Measurements from ENCODE around the gene CDHR2. TPM values are rescaled to one million over a fixed set of nuclear protein-coding genes. Genes with fewer than 3 reads are reported as not detected.

Gene CDHR2
- total RNA-seq, 1 donor from 2014 or later: 1.7 TPM

DNA sequence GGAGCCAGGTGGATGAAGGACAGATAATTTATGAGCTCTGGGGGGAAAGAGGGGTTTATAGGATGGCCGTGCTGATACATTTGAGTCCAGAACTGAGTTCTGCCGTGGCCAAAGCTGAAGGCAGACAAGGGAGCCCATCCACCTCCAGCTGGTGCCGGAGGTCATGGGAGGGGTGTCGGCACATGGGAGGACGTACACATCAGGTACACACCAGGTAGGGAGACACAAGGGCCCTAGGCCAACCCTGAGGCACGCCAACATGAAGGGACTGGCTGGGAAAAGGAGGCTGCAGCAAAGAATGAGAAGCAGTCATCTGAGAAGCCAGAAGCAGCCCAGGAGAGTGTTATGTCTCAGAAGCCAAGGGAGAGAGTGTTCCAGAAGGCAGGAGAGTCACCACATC is 62.9 kb downstream of the CDHR2 start:
- intact Hi-C loops (cut with micrococcal nuclease): no loop called here

DNA sequence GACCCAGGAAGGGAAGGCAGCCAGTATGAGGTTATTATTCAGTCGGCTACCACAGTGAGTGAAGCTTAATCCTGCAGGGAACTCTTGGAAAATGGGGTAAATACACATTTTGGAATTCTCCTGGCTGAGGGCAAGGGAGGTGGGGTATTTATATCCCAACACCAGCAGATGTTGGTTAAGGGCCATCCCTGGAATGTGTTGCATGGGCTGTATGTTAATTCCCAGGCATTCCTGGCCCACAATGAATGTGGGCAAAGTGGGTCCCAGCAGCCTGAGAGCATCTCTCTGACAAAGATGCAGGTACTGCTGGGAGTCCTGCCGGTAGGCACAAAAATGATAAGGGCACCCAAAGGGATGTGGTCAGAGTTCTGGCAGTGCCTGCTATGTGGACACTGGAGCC is 63.7 kb downstream of the CDHR2 start:
- intact Hi-C loops (cut with micrococcal nuclease): no loop called here

DNA sequence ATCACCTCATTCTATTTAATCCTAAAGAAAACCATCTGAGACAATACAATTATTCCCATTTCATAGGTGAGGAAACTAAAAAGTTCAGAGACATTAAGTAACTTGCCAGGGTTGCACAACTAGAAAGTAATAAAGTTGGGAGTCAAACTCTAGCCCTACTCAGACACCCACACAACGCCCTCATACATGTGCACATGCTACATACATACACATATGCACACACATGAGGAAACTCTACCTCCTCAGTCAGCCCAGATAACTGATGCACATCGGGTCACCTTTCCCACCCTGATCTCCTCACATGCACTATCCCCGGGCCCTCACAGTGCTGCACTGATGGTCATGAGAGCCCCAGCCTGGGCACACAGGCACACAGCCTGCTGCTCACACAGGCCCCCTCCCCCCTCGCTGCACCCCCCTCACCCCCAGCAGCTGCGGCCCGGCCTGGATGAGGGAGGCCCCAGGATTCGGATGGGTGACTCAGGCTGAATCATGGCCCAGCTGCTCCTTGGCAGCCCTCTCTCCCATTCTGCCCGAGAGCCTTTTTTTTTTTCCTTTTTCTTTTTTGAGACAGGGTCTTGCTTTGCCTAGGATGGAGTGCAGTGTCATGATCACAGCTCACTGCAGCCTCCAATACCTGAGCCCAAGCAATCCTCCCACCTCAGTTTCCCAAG is 65.8 kb downstream of the CDHR2 start:
- intact Hi-C loops (cut with micrococcal nuclease): no loop called here

DNA sequence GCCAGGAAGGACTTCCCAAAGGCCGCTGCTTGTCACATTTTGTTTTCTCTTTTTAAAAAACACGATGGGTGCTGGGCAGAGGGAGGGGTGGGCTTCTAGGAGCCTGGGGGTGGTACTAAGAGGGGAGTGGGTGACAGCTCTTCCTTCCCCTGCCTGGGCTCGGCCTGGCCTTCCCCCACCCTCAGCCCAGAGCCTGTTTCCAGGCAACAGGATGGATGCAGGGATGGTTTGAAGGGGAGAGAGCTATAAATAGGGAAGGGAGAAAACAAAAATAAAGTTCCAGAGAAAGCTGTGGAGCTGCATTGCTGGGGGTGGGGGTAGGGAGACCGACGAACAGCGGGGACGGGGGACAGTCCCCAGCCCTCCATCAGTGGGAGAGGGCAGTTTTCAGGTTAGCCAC is 67.4 kb downstream of the CDHR2 start:
- intact Hi-C loops (cut with micrococcal nuclease): no loop called here

DNA sequence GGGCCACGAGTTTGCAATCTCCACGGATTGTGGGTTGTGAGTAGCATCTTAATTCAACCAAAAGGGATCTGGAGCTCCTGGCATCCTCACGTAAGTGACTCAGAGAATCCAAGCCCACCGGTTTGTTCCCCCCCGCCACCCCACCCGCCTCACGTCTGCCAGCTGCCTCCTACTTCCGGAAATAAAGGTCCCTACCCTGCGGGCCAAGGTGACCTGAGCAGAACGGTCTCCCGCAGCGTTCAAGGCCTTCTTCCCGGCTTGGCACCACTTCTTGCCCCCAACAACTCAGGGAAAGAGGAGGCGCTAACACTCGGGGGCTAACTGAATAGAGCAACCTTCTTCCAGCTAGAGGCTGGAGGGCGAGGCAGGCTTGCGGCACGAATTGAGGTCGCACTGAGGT is 69.6 kb downstream of the CDHR2 start:
- intact Hi-C loops (cut with micrococcal nuclease): loop anchor here (1.0 kb wide), 4 partner anchors 7 to 44 kb away; partner anchors contain the start of genes EIF4E1B, SNCB and TSPAN17

DNA sequence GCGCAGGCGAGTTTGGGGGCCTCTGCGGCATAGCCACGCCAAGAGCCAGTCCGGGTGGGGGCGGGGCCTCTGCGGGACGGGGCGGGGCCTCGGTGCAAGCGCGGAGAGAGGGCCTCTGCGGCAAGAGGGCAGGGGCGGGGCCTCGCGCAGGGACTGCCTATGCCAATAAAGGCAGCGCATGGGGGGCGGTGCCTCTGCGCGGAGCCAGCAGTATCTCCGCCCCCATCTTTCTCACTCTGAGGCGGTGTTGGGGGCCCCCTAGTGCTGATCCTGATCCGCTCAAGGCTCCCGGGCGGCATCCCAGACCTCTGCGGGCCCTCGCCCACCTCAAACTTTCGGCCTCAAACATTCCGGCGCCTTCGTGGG is 70.0 kb downstream of the CDHR2 start:
- intact Hi-C loops (cut with micrococcal nuclease): loop anchor here (1.0 kb wide), 4 partner anchors 8 to 45 kb away; partner anchors contain the start of genes EIF4E1B, SNCB and TSPAN17

DNA sequence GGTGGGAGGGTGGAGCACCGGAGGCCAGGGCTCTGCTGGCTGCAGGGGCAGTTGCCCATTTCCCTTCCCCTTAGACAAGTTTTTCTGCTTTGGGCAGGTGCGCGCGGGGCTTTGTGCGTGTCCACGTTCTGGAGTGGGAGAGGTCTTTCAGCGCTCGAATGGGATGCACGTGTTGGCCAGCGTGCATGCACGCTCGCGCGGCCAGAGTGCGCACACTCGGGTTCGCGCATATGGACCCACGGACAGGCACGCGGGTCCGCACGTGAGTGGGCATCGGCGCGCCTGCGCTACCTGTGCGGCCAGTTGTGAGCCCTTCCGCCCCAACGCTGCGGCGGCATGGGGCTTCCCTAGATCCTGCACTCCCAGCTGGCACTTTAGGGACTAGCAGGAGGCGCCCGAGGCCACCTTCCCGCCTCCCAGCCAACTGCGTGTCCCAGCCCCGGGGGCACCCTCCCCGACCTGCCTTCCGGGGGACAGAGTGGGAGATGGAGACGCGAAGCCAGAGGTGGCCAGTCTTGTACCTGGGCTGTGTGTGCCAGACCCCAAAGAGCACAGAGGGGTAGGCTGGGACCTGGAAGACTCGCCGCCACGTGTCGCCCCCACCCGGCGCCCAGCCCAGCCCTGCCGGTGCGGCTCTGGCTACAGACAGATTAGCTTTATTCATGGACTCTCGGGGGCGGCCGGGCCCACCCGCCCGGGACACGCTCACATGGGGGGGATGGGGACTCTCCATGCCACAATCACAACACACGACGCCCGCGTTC is 70.6 kb downstream of the CDHR2 start:
- intact Hi-C loops (cut with micrococcal nuclease): loop anchor here (1.0 kb wide), 4 partner anchors 8 to 45 kb away; partner anchors contain the start of genes EIF4E1B, SNCB and TSPAN17

DNA sequence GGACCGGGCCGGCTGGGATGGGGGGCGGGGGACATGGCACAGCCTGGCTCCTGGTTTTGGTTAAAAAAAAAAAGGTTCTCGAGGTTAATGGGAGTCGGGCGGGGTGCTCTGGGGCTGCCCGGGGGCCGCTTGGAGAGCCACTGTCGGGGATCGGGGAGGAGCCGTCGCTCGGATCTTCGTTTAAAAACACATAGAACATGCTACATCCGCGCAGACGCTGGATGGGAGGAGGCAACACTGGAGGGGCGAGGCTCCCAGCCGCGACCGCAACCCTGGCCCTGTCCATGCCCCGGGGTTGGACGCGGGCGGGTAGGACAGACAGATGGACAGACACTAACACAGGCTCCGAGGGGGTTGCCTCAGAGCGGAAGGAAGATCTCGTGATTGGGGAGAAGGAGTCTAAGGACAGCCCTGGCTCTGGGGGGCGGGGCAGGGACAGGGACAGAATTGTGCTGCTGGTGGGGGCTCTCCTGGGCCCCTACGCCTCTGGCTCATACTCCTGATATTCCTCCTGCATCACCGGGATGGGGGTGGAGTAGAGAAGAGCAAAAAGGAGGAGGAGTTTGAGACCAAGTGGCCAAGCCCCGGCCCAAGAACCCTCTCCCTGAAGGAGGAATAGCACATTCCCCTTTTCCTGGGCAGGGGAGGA is 71.3 kb downstream of the CDHR2 start:
- intact Hi-C loops (cut with micrococcal nuclease): no loop called here

DNA sequence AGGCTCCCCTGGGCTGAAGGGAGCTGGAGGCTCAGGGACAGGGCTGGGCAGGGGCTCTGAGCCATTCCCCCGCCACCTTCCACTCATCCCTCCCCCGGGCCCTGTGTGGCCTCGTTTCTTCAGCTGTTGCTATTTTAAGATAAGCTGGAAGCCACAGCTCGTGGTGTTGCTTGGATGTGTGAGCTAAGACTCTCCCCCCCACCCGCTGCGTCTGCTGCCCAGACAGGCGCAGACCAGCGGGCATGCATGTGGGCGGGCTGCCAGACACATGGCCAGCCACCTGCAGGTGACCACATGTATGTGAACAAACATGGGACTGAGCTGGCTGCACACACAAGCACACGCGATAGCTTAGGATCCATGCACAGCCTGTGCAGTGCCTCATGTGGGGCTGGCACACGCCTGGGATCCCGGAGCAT is 72.5 kb downstream of the CDHR2 start:
- intact Hi-C loops (cut with micrococcal nuclease): no loop called here

DNA sequence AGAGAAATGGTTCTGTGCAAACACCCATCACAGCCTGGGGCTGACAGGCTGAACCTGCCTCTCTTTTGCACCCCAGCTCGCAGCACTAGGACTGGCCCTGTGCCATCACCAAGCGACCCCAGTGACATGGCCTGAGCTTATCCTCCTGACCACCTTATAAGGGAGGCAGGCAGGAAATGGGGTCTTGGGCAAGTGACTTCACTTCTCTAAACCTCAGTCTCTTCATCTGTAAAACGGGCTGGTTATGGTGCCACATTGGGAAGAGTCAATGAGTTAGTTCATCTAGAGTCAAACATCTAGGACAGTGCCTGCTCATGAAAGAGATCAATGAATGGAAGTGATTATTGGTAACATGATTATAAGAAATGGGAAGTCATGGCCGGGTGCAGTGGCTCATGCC is 75.0 kb downstream of the CDHR2 start:
- intact Hi-C loops (cut with micrococcal nuclease): no loop called here

DNA sequence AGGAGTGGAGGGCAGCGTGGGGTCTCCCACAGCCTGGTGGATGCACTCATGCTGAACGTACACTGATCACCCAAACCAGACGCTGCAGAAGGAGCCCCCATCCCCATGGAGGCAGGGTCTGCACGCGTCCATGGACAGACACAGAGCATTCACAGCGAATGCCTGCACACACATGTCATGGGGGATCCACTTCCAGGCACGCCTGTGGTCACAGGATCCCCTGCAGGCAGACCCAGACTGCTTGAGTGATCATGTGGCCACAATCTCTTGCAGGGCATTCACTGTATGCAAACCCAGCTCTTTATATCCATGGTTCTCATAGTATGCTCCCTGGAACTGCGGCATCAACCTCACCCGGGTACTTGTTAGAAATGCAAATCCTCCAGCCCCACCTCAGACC is 75.8 kb downstream of the CDHR2 start:
- intact Hi-C loops (cut with micrococcal nuclease): no loop called here

DNA sequence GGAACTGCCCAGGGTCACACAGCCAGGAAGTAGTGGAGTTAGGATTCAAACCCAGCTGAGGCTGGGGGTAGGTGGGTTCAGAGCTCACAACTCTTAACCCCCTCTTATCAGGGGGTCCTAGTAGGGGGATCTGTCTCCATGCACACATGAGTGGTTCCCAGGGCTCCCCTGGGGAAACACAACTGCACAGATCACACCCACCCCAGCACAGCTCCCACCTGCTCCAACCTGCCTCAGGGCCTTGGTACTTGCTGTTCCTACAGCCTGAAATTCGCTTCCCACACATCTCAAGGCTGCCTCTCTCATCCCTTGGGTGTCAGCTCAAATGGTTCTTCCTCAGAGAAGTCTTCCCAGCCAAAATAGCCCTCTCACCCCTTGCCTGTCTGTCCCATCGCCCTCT is 76.4 kb downstream of the CDHR2 start:
- intact Hi-C loops (cut with micrococcal nuclease): no loop called here

DNA sequence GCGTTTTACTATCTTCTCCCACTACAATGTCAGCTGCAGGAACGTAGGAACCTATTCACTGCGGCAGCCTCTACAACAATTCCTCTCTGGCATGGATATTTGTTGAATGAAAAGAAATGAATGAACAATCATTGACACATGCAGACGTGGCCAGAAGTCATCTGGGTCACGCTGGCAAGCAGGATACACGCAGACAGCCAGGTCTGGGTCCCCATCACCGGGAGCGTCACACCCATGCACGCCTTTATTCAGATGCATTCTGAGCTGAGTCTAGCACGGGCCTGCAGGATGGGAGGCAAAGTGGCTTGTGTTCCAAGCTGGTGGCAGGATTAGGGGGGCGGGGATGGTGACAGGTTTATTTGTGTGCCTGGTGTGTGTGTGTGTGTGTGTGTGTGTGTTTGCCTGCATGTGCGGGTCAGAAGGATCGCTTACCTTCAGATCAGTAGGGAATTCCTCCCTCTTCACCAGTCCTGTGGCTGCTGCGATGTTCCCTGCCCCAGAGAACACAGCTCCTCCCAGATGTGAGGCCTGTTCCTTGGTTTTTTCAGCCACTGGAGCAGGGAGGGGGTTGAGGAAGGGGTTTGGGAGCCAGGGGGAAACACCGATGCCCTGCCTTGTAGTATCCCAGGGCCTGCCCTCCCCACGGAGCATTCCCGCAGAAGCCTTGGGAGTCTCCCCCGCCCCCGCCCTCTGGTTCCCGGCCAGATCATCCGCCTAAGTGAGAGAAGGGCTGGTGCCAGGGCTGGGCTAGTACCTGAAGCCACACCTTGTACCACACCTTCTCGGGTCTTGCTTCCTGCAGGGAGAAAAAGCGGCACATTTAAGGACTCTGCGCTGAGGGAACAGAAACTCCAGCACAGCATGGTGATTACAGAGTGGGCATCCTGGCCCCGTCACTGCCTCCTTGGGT is 77.1 kb downstream of the CDHR2 start:
- intact Hi-C loops (cut with micrococcal nuclease): no loop called here

DNA sequence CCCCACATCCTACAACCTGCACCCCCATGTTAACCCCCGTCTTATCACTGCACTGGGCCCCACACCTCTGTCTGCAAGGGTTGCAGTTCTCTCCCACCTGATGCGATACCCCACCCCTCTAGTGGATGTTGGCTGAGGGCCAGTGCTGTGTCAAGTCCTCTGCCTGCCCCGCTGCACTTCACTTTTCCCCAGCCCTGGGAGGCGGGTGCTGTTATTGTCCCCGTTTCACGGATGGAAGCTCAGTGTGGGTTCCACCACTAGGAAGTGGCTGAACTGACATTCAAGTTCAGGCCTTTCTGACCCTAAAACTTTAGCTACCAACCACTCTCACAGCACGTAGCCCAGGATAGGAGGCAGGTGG is 77.7 kb downstream of the CDHR2 start:
- intact Hi-C loops (cut with micrococcal nuclease): no loop called here

DNA sequence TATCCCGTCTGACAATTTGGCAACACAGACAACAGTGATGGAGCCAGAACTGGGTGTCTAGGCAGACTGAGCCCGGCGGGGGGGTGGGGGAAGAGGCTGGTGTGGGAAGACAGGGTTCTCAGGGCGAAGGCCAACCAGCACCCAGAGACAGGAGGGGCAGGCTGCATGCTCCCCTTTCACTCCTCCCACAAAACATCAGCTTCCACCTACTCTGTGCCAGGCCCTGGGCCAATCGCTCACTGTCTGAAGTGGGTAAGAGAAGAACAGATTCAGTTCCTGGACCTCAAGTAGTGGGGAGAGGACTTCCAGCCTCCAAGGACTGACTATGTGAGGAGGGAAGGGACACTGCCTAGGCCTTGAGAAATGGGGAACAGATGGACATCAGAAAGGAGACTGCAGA is 78.4 kb downstream of the CDHR2 start:
- intact Hi-C loops (cut with micrococcal nuclease): no loop called here

DNA sequence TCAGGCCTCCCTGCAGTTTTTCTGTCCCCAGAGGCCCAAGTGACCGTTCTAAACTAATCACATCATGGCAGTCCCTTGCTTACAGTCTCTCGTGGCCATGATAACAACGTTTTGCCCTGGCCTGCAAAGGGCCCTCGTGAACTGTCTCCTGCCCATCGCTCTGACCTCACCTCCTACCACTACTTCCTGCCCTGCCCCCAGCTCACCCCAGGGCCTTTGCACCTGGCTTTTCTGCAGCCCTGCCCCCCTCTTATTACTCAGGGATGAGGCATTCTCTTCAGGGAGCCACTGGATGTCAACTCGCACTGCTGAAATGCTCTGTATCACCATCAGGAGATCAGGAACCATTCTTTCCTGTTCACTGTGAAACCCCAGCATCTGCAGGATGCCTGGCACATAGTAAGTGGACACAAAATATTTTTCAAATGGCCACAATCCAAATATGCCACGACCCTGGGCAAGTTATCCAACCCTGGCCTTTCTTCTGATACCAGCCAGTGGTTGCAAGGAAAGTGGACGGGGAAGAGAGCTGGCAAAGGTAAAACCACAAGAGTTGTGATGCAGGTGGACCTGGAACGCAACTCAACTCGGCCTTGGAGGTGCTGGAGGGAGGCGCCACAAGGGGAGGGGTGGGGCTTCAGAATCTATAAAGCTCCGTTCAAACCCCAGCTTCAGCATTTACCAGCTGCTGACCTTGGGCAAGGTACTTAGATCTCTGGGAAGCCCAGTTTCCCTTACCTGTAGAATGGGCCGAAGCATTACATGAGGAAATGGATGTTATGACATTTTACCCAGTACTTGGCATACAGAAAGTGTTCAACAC is 79.5 kb downstream of the CDHR2 start:
- intact Hi-C loops (cut with micrococcal nuclease): no loop called here

DNA sequence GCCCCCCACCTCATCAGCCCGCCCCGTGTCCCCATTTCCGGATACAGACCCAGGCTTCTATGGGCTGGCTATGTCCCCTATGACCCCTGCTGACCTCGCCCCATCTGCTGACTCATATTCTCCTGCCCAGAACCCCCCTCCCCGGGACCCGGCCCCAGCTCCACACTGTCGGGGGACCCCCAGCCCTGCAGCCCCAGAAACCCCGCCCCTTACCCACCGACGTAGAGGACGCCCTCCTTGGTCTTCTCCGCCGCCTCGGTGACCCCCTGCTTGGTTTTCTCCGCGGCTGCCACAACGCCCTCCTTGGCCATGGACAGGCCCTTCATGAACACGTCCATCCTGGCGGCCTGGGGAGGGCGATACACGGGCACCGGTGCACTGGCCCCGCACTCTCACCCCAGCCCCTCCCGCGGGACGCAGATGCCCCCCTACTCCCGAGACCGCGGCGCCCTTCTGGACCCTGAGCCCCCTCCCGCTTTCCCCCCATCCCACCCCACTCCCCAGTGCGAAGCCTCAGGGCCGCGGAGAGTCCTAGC is 80.2 kb downstream of the CDHR2 start:
- intact Hi-C loops (cut with micrococcal nuclease): no loop called here

DNA sequence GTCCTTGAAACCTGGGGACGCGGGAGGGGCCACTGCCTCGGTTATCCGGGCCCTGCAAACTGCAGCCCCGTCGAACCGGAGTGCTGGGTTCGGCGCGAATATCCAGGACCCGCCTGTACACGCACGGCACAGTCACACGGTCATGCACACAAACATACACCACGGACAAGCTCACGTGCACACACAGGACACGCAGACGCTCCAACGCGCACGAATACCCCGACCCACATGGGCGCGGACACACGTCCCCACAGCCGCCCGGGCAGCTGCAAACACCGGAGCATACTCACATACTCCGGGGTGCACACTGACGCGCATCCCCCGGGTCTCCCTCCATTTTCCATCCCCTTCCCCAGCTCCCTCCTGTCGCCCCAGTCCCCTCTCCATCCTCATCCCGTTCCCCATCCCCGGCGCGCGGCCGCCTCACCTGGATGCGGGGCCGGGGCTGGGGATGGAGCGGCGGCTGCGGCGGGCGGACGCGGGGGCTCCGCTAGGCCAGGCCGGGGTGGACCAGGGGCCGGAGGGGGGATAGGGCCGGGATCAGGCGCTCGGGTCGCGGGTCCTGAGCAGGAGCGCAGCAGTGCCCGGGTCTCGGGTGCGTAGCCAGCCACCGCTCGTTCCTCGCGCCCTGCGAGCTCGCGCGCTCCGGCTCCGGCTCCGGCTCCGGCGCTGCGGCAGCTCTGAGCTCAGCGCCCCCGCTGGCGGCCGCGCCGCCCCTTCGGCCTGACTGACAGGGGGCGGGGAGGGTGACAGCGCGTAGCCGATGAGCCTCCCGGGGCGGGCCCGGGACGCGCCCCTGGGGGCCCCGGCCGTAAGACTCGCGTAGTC is 80.9 kb downstream of the CDHR2 start, which contains the start of the genes EIF4E1B and SNCB:
TSS of gene EIF4E1B (plus strand) at position 823 of the 828 bp plus-strand sequence. CDS start 12,113 bp downstream, outside the sequence.
TSS of gene SNCB (minus strand) at position 682 of the 828 bp plus-strand sequence. CDS start 880 bp downstream, outside the sequence.
- intact Hi-C loops (cut with micrococcal nuclease): loop anchor here (1.0 to 2.0 kb wide), 2 partner anchors 11 to 17 kb away; partner anchors contain the start of gene TSPAN17

Data from T-helper 1 cell treated with Interleukin-12 subunit alpha and Interleukin-12 subunit beta and Interleukin-4 antibody, amounts not matched to agents 30 ng/mL and 1 ng/mL, for 36 hours (primary cell).